ENCODE data around the gene ATP5F1C. TPM values are rescaled to one million over a fixed set of nuclear protein-coding genes. Genes with fewer than 3 reads are reported as not detected.
"Not testable (repeated sequence)": the region's sequence is repeated elsewhere in the genome, so short reads cannot be mapped to it uniquely, and the experiment has no call there.

The ATP5F1C gene
- total and polyA plus RNA-seq, 10 of the 15 experiments (the other 5 are each of a cell fraction or from before 2014, with no cell fraction given): 307 to 978 (median 454) TPM

GRCh38 chr10:7782194-7782593 is 5.8 kb upstream of the ATP5F1C start:
- H3K79me2 ChIP-seq (ENCODE audit: control insufficient read depth, insufficient read depth, low read length): peaks cover 36% of the 10 kb centered on the region
- H3K4me1 ChIP-seq (ENCODE audit: control insufficient read depth, insufficient read depth, low read length); H4K20me1 ChIP-seq (ENCODE audit: control insufficient read depth, insufficient read depth); RAD21 ChIA-PET (ENCODE audit: unreplicated experiment); SMC1A ChIA-PET (ENCODE audit: uncharacterized antibody, unreplicated experiment); BruUV-seq (replicated peaks); H3K4me2 ChIP-seq (ENCODE audit: control insufficient read depth, insufficient read depth); H3K4me3 ChIP-seq; in situ Hi-C loops (cut with MboI); H3K27me3 ChIP-seq (replicated peaks in 1 of 2; ENCODE audit: control insufficient read depth in 2 of 2, insufficient read depth in 2 of 2, low read length in 1 of 2); H3K9me3 ChIP-seq (replicated peaks; ENCODE audit: control insufficient read depth, insufficient read depth, low read length); CTCF ChIA-PET; DNase-seq (ENCODE audit: low read depth, low spot score); H3K9ac ChIP-seq (ENCODE audit: control insufficient read depth, insufficient read depth, low read length); H3K27ac ChIP-seq (ENCODE audit: control insufficient read depth, insufficient read depth); H2AFZ ChIP-seq (ENCODE audit: control insufficient read depth, low read depth, low read length); FAIRE-seq; POLR2A ChIA-PET; ATAC-seq: not testable (repeated sequence)
- peaks cover 1 to 19% of the 10 kb centered on the region in 2 experiments for H3K36me3 ChIP-seq (ENCODE audit: control insufficient read depth in 2 of 2, insufficient read depth in 2 of 2, low read length in 1 of 2)
- WGBS (ENCODE audit: insufficient coverage, insufficient replicate concordance, low lambda C conversion rate, missing lambda C conversion rate): 100% methylated on average over 4 of the region's 6 CpGs
- intact Hi-C loops (cut with micrococcal nuclease; ENCODE audit: unreplicated experiment): loop anchor here (10.0 kb wide), 1 partner anchor 257 kb away; no protein-coding TSS in a partner anchor

- no peaks in the 10 kb centered on the region for H3K9me3 ChIP-seq (replicated peaks; ENCODE audit: control insufficient read depth, insufficient read depth, low read length)
- CTCF ChIA-PET: no interaction called here
- POLR2A ChIA-PET: no interaction called here
- 64% methylated on average over 3 of the region's 3 CpGs for WGBS (ENCODE audit: insufficient coverage, insufficient replicate concordance, low lambda C conversion rate, missing lambda C conversion rate)
- H2AFZ ChIP-seq (ENCODE audit: control insufficient read depth, low read depth, low read length): no peak overlapping the region
- ATAC-seq (no peak), FAIRE-seq (no peak), DNase-seq (ENCODE audit: low read depth, low spot score) (no peak)
- RAD21 ChIA-PET (ENCODE audit: unreplicated experiment): no interaction called here
- intact Hi-C loops (cut with micrococcal nuclease; ENCODE audit: unreplicated experiment): loop anchor here (10.0 kb wide), 1 partner anchor 262 kb away; no protein-coding TSS in a partner anchor
- no peaks in the 10 kb centered on the region; the same call in 1 of the 2 replicates for H3K4me1 ChIP-seq (ENCODE audit: control insufficient read depth, insufficient read depth, low read length)
- peaks cover 78% of the 10 kb centered on the region for H3K79me2 ChIP-seq (ENCODE audit: control insufficient read depth, insufficient read depth, low read length)
- peaks cover 1 to 4% of the 10 kb centered on the region in 2 experiments; a peak in 2 of 4 replicates for H3K36me3 ChIP-seq (ENCODE audit: control insufficient read depth in 2 of 2, insufficient read depth in 2 of 2, low read length in 1 of 2)
- in situ Hi-C loops (cut with MboI): no loop called here
- no peak overlapping the region for H3K27ac ChIP-seq (ENCODE audit: control insufficient read depth, insufficient read depth)
- peak overlapping the region; percentile 85 for H3K4me2 ChIP-seq (ENCODE audit: control insufficient read depth, insufficient read depth)
- TF ChIP-seq EED (IDR thresholded peaks at IDR 0.05; ENCODE audit: low read depth) (no peak), POLR2A (IDR thresholded peaks at IDR 0.05; ENCODE audit: low read depth, low read length) (no peak), SPI1 (IDR thresholded peaks at IDR 0.05; ENCODE audit: borderline replicate concordance, insufficient read depth, low read depth, low read length) (peak; percentile 45; the same call in 1 of the 2 replicates), RUNX3 (IDR thresholded peaks at IDR 0.05; ENCODE audit: low read length) (no peak), BCL3 (IDR thresholded peaks at IDR 0.05; ENCODE audit: borderline replicate concordance, insufficient read depth, low read depth, low read length, poor library complexity, severe bottlenecking) (no peak)
- SMC1A ChIA-PET (ENCODE audit: uncharacterized antibody, unreplicated experiment): no interaction called here
- H3K27me3 ChIP-seq (replicated peaks in 1 of 2; ENCODE audit: control insufficient read depth in 2 of 2, insufficient read depth in 2 of 2, low read length in 1 of 2): no peaks in the 10 kb centered on the region
- H3K4me3 ChIP-seq: peak overlapping the region; percentile 97
- H3K9ac ChIP-seq (ENCODE audit: control insufficient read depth, insufficient read depth, low read length): no peak overlapping the region
- H4K20me1 ChIP-seq (ENCODE audit: control insufficient read depth, insufficient read depth): no peaks in the 10 kb centered on the region; the same call in 1 of the 2 replicates
- no TSS peak for BruUV-seq (replicated peaks)
Observed at GRCh38 chr10:7786430-7786829, 1.5 kb upstream of the ATP5F1C start.
